IMR-90 (cell line): Measurements from ENCODE around the gene METTL1.

Experiments used
- CHD1 ChIP-seq: IDR thresholded peaks from 2 replicates; pipeline ENCODE4 v1.6.1; 2012; ENCODE audit warnings: low read depth, low read length, improper control_type of control experiment
- CTCF ChIP-seq: conservative IDR thresholded peaks from 2 replicates; pipeline ENCODE4 v1.5.1; 2012; ENCODE audit warnings: mild to moderate bottlenecking, low read depth, low read length, improper control_type of control experiment
- ELK1 ChIP-seq: fragments of 150-350 bp; IDR thresholded peaks from 2 replicates; pipeline ENCODE4 v1.6.1; 2016; ENCODE audit warnings: low read depth, mild to moderate bottlenecking, low read length, moderate library complexity, borderline replicate concordance
- MAFK ChIP-seq: IDR thresholded peaks from 2 replicates; pipeline ENCODE4 v1.6.1; 2012; ENCODE audit warnings: low read depth, low read length, improper control_type of control experiment
- MXI1 ChIP-seq: IDR thresholded peaks from 2 replicates; pipeline ENCODE4 v1.6.1; 2012; ENCODE audit warnings: low read depth, mild to moderate bottlenecking, low read length, moderate library complexity, borderline replicate concordance
- NFE2L2 ChIP-seq: fragments of 150-350 bp; IDR thresholded peaks from 2 replicates; pipeline ENCODE4 v1.6.1; 2016; ENCODE audit warnings: low read depth, mild to moderate bottlenecking, low read length
- POLR2A ChIP-seq: IDR thresholded peaks from 2 replicates; pipeline ENCODE4 v1.6.1; 2012; ENCODE audit warnings: mild to moderate bottlenecking, low read depth, low read length
- RCOR1 ChIP-seq: IDR thresholded peaks from 2 replicates; pipeline ENCODE4 v1.6.1; 2012; ENCODE audit warnings: mild to moderate bottlenecking, low read length, improper control_type of control experiment; ENCODE audit not compliant: insufficient replicate concordance
- RFX5 ChIP-seq: IDR thresholded peaks from 2 replicates; pipeline ENCODE4 v1.8.0; 2012; ENCODE audit warnings: low read depth, mild to moderate bottlenecking, low read length, moderate library complexity
- SMC3 ChIP-seq: fragments of 150-350 bp; IDR thresholded peaks from 2 replicates; pipeline ENCODE4 v1.6.1; 2016; ENCODE audit warnings: low read depth, mild to moderate bottlenecking, antibody characterized with exemption, low read length, moderate library complexity

DNA sequence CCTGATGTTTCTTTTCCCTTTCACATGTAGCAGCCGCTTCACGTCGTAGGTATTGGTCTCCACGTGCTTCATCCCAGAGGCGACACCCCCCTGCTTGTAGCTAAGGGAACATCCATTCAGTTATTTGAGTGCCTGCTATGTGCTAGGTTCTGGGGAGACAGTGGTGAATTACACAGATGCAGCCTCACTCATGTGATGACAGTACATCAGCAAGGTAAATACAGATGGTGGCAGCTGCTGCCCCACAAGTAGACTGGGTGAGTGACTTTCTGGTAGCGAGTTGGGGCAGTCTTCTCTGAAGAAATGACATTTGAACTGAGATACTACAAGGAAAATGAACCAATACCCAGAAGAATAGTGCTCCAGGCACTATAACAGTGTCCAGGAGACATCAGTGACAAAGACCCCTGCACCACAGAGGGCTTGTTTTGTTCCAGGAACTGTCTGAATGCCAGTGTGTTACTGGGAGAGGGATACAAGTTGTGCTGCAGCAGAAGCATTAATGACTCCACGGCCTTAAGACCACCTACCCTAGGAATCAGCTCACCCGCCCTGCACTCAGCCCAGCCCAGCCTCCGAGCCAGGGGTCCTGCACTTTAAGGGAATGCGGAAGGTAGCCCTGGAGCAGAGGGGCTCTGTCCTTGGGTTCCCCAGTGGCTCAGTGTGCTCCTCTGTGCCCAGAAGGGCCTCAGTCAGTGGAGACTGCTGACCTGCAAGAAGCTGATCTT, 39.3 kb upstream of the METTL1 start:
- TF ChIP-seq CTCF (no peak), NFE2L2 (no peak), ELK1 (no peak), MAFK (no peak), RCOR1 (no peak), MXI1 (no peak), CHD1 (no peak), RFX5 (no peak), SMC3 (no peak), POLR2A (no peak)
